ENCODE results near the gene TSHZ3. TPM values are rescaled to one million over a fixed set of nuclear protein-coding genes. Genes with fewer than 3 reads are reported as not detected.

TSHZ3 gene
- total and polyA plus RNA-seq, 2 of the 8 experiments (the other 6 are each of a cell fraction or from before 2014, with no cell fraction given): 3.1 to 12.3 TPM

- TF ChIP-seq TAF7 (optimal IDR thresholded peaks at IDR 0.05; ENCODE audit: borderline replicate concordance, low read depth, low read length): no peak
- TF ChIP-seq TCF12 (IDR thresholded peaks at IDR 0.05; ENCODE audit: low read depth, low read length): no peak
- no peak for TF ChIP-seq MAX (IDR thresholded peaks at IDR 0.05)
Observed at GRCh38 chr19:31261019-31261602, 88.1 kb downstream of the TSHZ3 start (continued).
